HG02884 (cell line): Measurements from ENCODE around the gene GPR82.
"Not testable (repeated sequence)": the region's sequence is repeated elsewhere in the genome, so short reads cannot be mapped to it uniquely, and the experiment has no call there.

Experiments
- ATAC-seq: cut with Tn5 transposase; IDR thresholded peaks from one replicate; pipeline ENCODE4 v1.9.1; 2021; ENCODE audit warnings: mild to moderate bottlenecking, moderate library complexity; ENCODE audit not compliant: unreplicated experiment

The GPR82 gene

GRCh38 chrX:41723826-41724225, at the start of gene GPR82:
Gene GPR82, plus strand, starts transcription at chrX:41724181. Its CDS starts 2,846 bp downstream, at chrX:41727027.
- ATAC-seq = no peak

GRCh38 chrX:41676361-41676760, 47.6 kb upstream of the GPR82 start:
- not testable (repeated sequence) for ATAC-seq

GRCh38 chrX:41677183-41678060, 46.6 kb upstream of the GPR82 start:
- no peak for ATAC-seq

- ATAC-seq = no peak
These were observed 39.8 kb upstream of the GPR82 start for GRCh38 chrX:41684138-41684537.

- ATAC-seq = no peak
These were observed 39.0 kb upstream of the GPR82 start for GRCh38 chrX:41684940-41685339.

GRCh38 chrX:41686788-41687187, 37.2 kb upstream of the GPR82 start:
- ATAC-seq = no peak

GRCh38 chrX:41688156-41688555, 35.8 kb upstream of the GPR82 start:
- ATAC-seq = no peak

GRCh38 chrX:41688835-41689234, 35.1 kb upstream of the GPR82 start, which contains the start of gene GPR34:
Gene GPR34, plus strand, starts transcription at chrX:41688973. Its CDS starts 6,661 bp downstream, at chrX:41695634.
- no peak for ATAC-seq

GRCh38 chrX:41689711-41690110, 34.3 kb upstream of the GPR82 start:
- no peak for ATAC-seq

GRCh38 chrX:41692162-41692749, 31.7 kb upstream of the GPR82 start:
- no peak for ATAC-seq

- ATAC-seq = no peak
These were observed 31.0 kb upstream of the GPR82 start for GRCh38 chrX:41693024-41693423.

- no peak for ATAC-seq
These were observed 28.6 kb upstream of the GPR82 start for GRCh38 chrX:41695426-41695825.

GRCh38 chrX:41703574-41704029, 20.4 kb upstream of the GPR82 start:
- no peak for ATAC-seq

- no peak for ATAC-seq
These were observed 18.9 kb upstream of the GPR82 start for GRCh38 chrX:41705042-41705441.

- ATAC-seq = peak; percentile 80
These were observed 18.2 kb upstream of the GPR82 start for GRCh38 chrX:41705680-41706374.

- ATAC-seq = no peak
These were observed 16.8 kb upstream of the GPR82 start for GRCh38 chrX:41707218-41707617.

GRCh38 chrX:41708486-41708885, 15.5 kb upstream of the GPR82 start:
- ATAC-seq = no peak

GRCh38 chrX:41711021-41711667, 12.8 kb upstream of the GPR82 start:
- no peak for ATAC-seq

- no peak for ATAC-seq
These were observed 7.8 kb upstream of the GPR82 start for GRCh38 chrX:41716222-41716621.

GRCh38 chrX:41716767-41717473, 7.1 kb upstream of the GPR82 start:
- no peak for ATAC-seq
